Stimulated activated naive CD8-positive, alpha-beta T cell treated with anti-CD3 and anti-CD28 coated beads, Interleukin-15, amount 100 ng/mL, for 72 hours (primary cell): ENCODE measurements around the gene KCNK10.
A peak's percentile ranks its signal among the peaks of the same experiment; 100 is the strongest.

ENCODE experiments used
- ATAC-seq: fragments of 150-1000 bp; cut with Tn5 transposase; 2 replicates; pipeline ENCODE4 v1.10.0; 2021; ENCODE audit warnings: mild to moderate bottlenecking, moderate library complexity
- DNase-seq, 2 donors: peaks; one replicate each; pipeline ENCODE4 v3.0.0; 2021 to 2022
- H3K27ac Mint-ChIP-seq, 2 donors: one replicate each; pipeline ENCODE4 v1.8.0; 2022; ENCODE audit warnings: mild to moderate bottlenecking in 2 of 2, mixed read lengths in 2 of 2, moderate library complexity in 2 of 2
- H3K27me3 Mint-ChIP-seq: one replicate; pipeline ENCODE4 v1.8.0; 2022; ENCODE audit warnings: mixed read lengths
- H3K4me1 Mint-ChIP-seq: one replicate; pipeline ENCODE4 v1.8.0; 2022; ENCODE audit warnings: mild to moderate bottlenecking, mixed read lengths
- H3K4me3 Mint-ChIP-seq, 2 donors: one replicate each; pipeline ENCODE4 v1.8.0; 2022; ENCODE audit warnings: mild to moderate bottlenecking in 2 of 2, mixed read lengths in 2 of 2, moderate library complexity in 1 of 2
- H3K9me3 Mint-ChIP-seq, 2 donors: one replicate each; pipeline ENCODE4 v1.8.0; 2022; ENCODE audit warnings: mixed read lengths in 2 of 2

Gene KCNK10

DNA sequence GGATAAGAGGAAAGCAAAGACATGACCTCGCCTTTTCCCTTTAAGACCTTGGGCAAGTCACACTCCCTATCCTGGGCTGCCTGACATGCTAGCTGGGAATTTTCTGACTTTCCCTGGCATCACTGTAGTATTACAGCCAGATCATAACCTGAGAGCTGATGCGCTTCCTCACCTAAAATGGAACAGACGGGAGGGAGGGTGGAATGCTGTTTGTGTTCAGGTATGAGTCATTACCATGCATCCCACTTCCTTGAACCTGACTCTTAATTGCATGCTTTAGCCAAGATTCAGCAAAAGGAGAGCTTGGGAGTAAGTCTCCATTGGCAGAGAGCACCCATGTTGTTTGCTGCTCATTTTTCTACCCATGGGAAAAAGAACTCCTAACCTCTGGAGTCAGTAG, 156.5 kb downstream of the KCNK10 start:
- peaks cover 11% of the 10 kb centered on the region for H3K27me3 Mint-ChIP-seq
- DNase-seq (no peak), ATAC-seq (no peak)
- peaks cover 29% of the 10 kb centered on the region for H3K4me1 Mint-ChIP-seq
- no peaks in the 10 kb centered on the region for H3K9me3 Mint-ChIP-seq
- no peak overlapping the region for H3K27ac Mint-ChIP-seq
- no peak overlapping the region for H3K4me3 Mint-ChIP-seq

DNA sequence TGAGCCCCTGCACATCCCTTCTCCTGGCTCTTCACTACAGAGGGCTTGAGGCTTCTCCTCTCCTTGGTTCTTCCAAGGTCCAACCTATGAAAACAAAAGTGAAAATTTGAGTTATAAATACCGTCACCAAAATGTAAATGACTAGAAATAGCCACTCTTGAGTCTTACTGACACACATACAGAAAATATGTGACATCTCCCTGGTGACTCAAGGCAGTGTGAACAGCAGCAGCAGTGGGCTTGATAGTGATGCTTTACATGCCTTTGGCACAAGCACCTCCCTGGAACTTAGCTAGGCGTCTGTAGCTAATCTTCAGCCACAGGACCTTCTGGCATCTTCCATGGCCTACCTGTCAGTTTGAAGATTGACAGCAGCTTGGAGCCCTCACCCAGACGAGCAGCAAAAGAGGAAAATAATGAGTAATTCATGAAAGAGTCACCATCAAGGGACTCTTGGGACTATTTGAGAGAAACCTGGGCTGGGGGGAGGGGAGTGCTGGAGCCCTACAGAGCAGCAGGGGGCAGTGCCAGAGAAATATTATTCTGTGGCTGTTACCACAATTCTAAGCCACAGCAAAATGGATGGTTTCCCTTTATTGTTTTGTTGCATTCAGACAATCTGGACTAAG, 158.0 kb downstream of the KCNK10 start:
- H3K27ac Mint-ChIP-seq: no peak overlapping the region

DNA sequence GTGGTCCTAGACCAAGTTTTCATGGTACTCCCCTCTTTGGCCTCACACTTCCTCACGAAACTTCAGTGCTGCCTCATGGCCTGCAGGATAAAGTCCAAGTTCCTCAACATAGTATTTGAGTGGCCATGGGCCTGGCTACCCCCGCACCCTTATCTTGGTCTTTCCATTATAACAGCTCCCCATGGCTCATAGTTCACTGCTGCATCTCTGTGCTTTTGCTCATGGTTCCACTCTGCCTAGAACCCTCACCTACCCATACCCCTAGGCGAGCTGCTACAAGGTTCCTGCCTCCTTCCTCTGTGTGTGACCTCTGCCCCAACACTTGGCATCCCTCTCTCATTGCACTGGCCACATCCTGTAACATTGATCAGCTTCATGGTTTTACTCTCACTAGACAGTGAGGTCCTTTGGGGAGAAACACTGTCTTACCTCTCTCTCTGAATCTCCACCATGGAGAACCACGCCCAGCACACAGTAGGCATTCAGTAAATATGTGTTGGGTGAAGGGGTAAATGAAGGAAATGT, 159.3 kb downstream of the KCNK10 start:
- H3K9me3 Mint-ChIP-seq: no peaks in the 10 kb centered on the region
- no peak for DNase-seq
- H3K4me3 Mint-ChIP-seq: no peak overlapping the region
- peaks cover 29% of the 10 kb centered on the region for H3K4me1 Mint-ChIP-seq
- H3K27me3 Mint-ChIP-seq: no peaks in the 10 kb centered on the region
- peak; percentile 54 for ATAC-seq
- no peak overlapping the region for H3K27ac Mint-ChIP-seq

More for the DNA sequence above, 158.0 kb downstream of the KCNK10 start:
- DNase-seq (no peak), ATAC-seq (peak; percentile 32)
- Mint-ChIP-seq H3K4me3 (no peak overlapping the region), H3K9me3 (no peaks in the 10 kb centered on the region), H3K27me3 (peaks cover 3% of the 10 kb centered on the region), H3K4me1 (peaks cover 29% of the 10 kb centered on the region)

DNA sequence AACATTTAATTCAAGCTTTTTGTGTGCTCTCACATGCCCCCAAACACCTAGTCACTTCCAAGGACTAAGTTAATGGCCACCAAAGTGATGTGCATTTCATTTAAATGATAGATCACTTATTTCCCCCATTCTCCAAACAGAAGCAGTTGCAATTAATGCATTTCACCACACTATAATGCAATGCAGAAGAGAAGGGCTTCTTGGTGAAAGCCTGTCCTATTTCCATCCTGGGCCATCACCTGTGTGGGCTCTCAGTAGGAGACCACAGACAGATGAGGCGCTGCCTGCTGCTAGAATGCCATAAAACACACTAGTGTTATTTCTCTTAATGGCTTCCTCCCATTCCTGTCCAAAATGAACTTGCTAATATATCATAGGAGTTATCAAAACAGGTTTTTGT, 166.9 kb downstream of the KCNK10 start:
- no peak for ATAC-seq

DNA sequence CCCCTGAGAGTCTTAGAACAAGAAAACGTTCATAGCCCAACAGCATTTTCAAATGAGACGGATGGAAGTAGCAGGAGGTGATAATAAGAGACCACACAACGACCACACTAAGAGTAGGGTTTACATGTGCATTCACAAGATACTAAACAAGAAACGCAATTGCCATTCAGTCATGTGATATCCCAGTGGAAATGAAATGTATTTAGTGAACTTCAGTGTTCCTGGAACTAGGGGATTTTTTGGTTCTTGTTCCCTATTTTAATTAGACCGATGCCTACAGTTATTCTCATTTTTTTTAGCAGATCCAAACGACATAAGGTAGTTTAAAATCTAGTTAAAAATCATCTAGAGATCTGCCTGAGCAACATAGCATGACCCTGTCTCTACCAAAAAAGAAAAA, 168.1 kb downstream of the KCNK10 start:
- Mint-ChIP-seq H3K4me3 (no peak overlapping the region), H3K9me3 (peaks cover 4 to 5% of the 10 kb centered on the region in 2 donors), H3K4me1 (no peaks in the 10 kb centered on the region), H3K27me3 (no peaks in the 10 kb centered on the region), H3K27ac (no peak overlapping the region)
- DNase-seq (no peak), ATAC-seq (no peak)

More for the DNA sequence above, 166.9 kb downstream of the KCNK10 start:
- no peak for DNase-seq
- Mint-ChIP-seq H3K9me3 (peaks cover 4% of the 10 kb centered on the region in 2 donors), H3K4me3 (no peak overlapping the region), H3K27ac (no peak overlapping the region), H3K27me3 (no peaks in the 10 kb centered on the region), H3K4me1 (no peaks in the 10 kb centered on the region)

DNA sequence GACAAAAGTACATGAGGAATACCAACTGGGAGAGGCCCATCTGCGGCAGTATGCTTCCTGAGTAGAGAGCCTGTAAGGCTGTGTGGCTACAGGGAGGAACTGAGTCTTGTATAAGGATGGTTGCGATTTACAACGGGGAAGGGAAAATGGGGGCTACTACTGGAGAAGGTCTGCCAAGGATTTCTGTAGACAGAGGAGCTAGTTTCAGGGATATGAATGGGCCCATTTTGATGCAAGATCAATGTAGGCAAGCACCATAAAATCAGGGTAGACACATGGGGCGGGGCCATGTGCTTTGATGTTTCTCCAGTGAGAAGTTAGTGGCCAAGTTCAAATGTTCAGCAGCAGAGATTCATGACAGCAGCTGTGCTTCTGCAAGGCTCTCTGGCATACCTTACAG, 168.7 kb downstream of the KCNK10 start:
- Mint-ChIP-seq H3K9me3 (peaks cover 4 to 5% of the 10 kb centered on the region in 2 donors), H3K4me3 (no peak overlapping the region), H3K4me1 (no peaks in the 10 kb centered on the region), H3K27ac (no peak overlapping the region), H3K27me3 (no peaks in the 10 kb centered on the region)
- no peak for DNase-seq
- no peak for ATAC-seq

DNA sequence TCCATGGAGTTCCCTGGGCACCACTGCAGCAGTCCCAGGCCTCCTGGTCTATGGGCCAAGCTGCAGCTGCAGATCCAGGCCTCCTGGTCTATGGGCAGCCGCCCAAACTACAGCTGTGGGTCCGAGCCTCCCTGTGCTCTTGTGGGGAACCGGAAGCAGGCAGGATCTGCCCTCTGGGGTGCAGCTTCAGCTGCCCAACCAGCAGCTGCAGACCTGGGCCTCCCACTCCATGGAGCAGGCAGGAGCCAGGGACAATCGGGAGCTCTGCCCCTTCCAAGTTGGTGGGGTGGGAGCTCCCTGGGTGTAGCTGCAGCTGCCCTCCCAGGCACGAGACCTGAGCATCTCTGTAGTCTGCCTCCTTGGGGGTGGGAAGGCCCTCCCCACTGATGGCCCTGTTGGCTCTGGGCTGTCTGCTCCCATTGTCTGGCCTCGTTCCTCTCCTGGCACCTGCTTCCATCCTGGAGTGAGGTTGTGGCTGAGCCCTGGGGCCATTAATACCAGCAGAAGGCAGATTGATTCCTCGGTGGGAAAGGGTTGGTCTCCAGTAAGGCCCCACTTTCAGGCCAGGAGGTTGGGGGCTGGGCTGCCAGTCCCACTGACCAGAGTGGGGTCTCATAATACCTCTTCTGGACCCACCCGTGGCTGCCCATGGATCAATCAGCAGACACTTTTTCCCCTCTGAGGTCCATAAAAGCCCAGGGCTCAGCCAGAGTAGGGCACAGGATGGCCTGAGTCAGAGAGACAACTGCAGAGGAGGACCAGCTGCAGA, 176.0 kb downstream of the KCNK10 start:
- Mint-ChIP-seq H3K4me3 (no peak overlapping the region), H3K4me1 (peaks cover 9% of the 10 kb centered on the region), H3K27ac (no peak overlapping the region), H3K9me3 (peaks cover 4 to 5% of the 10 kb centered on the region in 2 donors), H3K27me3 (no peaks in the 10 kb centered on the region)
- no peak for DNase-seq
- no peak for ATAC-seq

DNA sequence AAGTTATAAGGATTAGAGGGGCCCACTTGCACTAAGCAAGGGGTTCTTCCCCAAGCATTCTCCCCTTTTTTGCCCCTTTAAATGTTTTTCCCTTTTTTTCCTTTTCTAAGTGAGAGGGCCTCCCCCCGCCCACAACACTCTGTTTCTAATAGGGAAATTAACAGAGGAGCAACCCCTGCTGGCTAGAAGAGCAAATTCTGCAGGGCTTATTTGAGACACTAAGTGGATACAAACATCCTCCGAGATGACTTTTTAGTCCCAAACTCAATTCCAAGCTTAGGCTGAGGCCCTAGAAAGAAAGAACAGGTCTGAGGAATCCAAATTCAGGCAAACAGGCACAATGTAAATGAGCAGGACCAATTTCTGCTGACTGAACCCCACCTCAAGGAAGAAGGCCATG, 179.3 kb downstream of the KCNK10 start:
- DNase-seq (no peak), ATAC-seq (no peak)
- Mint-ChIP-seq H3K4me3 (no peak overlapping the region), H3K27ac (no peak overlapping the region), H3K4me1 (peaks cover 9% of the 10 kb centered on the region), H3K9me3 (no peaks in the 10 kb centered on the region), H3K27me3 (peaks cover 1% of the 10 kb centered on the region)

DNA sequence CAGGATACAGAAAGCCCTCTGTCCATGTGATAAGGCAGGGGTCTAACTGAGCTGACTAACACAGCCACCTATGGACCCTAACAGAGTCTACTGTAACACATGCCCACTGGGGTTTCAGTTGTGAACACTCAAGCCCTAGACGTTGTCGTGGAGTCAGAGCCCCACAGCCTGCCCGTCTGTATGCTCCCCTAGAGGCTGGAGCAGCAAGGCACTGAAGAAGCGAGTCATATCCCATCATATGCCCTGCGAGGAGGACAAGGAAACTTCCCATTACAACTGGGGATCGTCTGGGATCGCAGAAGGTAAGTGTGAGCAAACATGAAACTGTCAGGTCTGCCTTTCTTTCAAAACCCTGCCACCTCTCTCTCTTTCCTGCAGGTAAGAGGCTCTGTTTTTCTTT, 180.1 kb downstream of the KCNK10 start:
- Mint-ChIP-seq H3K4me1 (peaks cover 9% of the 10 kb centered on the region), H3K9me3 (no peaks in the 10 kb centered on the region), H3K27me3 (peaks cover 8% of the 10 kb centered on the region), H3K27ac (no peak overlapping the region), H3K4me3 (no peak overlapping the region)
- DNase-seq: no peak
- ATAC-seq: no peak

DNA sequence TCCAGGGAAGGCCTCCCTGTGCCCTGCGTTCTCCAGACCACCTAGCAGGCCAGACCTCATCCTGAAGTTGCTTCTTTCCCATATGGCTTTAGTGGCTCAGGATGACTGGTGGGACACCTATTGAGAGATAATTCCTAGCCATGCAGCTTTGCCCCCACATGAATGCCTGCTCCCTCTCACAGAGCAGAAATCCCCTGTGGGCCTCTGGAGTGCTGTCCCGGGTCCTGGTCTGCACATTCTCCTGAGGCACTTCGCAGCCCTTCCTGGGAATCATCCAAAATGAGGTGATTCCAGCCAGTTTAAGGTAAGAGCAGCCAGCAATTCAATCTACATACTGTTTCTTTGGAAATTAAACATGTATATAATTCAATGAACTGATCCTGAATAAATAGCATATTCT, 182.2 kb downstream of the KCNK10 start:
- no peaks in the 10 kb centered on the region for H3K9me3 Mint-ChIP-seq
- H3K4me1 Mint-ChIP-seq: peaks cover 13% of the 10 kb centered on the region
- no peak overlapping the region for H3K4me3 Mint-ChIP-seq
- H3K27me3 Mint-ChIP-seq: peaks cover 16% of the 10 kb centered on the region
- DNase-seq (no peak), ATAC-seq (no peak)
- no peak overlapping the region for H3K27ac Mint-ChIP-seq

DNA sequence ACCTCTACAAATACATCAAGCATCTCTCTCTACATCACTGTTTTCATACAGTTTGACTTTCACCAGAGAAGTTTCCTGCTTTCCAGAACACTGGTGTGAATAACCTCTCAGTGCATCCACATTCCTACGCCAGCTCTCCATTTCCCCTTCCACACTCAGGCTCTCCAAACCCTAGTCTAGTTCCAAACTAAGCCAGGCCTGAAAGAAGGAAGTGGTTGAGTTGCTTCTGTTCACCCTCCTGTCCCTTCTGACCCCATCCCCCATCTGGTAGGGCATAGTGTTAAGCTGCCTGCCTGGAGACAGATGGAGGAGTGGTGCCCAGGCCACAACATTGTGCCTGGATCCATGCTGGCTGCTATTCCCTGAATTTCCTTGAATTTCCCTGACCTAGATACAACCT, 185.7 kb downstream of the KCNK10 start:
- no peak overlapping the region for H3K4me3 Mint-ChIP-seq
- peaks cover 6 to 14% of the 10 kb centered on the region in 2 donors for H3K9me3 Mint-ChIP-seq
- ATAC-seq (no peak), DNase-seq (no peak)
- H3K4me1 Mint-ChIP-seq: peaks cover 4% of the 10 kb centered on the region
- H3K27me3 Mint-ChIP-seq: peaks cover 25% of the 10 kb centered on the region
- H3K27ac Mint-ChIP-seq: no peak overlapping the region
